Right lobe of liver (tissue), 4 donors: ENCODE measurements around the gene CALML3.

Experiments used
- POLR2A ChIP-seq: fragments of 450-650 bp; IDR thresholded peaks from one replicate; pipeline ENCODE4 v1.6.1; 2017; ENCODE audit warnings: antibody characterized with exemption, mild to moderate bottlenecking
- TF ChIP-seq, protein P1 (sequence below), 4 donors: fragments of 200-600 bp in 3 of 4; fragments of 450-650 bp in 1 of 4; IDR thresholded peaks; one replicate each; pipeline versions ENCODE4 v1.5.1 to v1.8.0; 2016 to 2022; ENCODE audit warnings: antibody characterized with exemption in 4 of 4, mild to moderate bottlenecking in 2 of 4
- donor health status: DM: no; HTN: no; CAD: no.
- donor health status: DM: no; HTN: no; CAD: no.
- donor health status: DM: no; HTN: yes; CAD: no.

DNA sequence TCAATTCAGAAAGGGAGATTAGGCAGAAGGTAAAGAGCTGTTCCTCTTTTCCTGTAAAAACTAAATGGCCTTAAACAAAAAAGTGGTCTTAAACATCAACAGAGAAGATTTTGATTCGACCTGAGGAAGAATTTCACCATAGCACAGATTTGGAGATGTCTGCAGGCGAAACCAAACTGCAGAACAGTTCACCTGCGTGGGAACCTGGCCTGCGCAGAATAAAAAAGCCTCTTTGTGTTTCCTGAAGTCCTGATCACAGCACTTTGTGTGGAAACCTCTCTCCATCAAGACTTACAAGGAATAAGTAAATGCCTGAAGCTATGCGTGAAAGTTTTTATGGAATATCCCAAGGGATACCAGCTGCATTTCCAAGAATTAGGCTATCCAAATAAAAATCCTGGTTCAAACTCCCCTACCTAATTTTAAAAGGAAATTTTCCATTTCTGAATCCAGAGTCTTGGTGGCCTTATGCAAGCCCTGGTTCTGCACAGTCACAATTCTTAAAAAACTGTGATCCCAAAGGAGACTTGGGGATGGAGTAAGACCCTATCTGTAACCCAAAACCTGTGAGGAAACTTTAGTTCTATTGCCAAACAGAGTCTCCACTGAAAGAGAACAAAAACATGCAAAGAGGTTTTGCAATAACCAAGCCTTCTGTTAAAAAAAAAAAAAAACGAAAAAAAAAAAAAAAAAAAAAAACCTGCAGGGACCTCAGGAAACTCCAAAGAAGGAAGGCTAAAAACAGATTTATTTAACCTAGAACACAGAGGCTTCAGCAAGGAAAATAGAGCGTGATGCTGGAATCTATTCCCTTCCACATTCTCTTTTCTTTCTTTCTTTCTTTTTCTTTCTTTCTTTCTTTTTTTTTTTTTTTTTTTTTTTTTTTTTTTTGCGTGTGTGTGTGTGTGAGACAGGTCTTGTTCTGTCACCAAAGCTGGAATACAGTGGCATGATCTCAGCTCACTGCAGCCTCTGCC, 10.4 kb downstream of the CALML3 start:
- TF ChIP-seq, protein P1, sequence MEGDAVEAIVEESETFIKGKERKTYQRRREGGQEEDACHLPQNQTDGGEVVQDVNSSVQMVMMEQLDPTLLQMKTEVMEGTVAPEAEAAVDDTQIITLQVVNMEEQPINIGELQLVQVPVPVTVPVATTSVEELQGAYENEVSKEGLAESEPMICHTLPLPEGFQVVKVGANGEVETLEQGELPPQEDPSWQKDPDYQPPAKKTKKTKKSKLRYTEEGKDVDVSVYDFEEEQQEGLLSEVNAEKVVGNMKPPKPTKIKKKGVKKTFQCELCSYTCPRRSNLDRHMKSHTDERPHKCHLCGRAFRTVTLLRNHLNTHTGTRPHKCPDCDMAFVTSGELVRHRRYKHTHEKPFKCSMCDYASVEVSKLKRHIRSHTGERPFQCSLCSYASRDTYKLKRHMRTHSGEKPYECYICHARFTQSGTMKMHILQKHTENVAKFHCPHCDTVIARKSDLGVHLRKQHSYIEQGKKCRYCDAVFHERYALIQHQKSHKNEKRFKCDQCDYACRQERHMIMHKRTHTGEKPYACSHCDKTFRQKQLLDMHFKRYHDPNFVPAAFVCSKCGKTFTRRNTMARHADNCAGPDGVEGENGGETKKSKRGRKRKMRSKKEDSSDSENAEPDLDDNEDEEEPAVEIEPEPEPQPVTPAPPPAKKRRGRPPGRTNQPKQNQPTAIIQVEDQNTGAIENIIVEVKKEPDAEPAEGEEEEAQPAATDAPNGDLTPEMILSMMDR (IDR thresholded peaks at IDR 0.05), result no peak
- TF ChIP-seq POLR2A, result no peak
